Common myeloid progenitor, CD34-positive (primary cell): ENCODE results near the gene TMEM80.
"Not testable (repeated sequence)": the region's sequence is repeated elsewhere in the genome, so short reads cannot be mapped to it uniquely, and the experiment has no call there.

Experiments used
- CTCF ChIA-PET: fragments of 350-600 bp; sonication (Branson Sonifier 250); formaldehyde crosslinking; loops from one replicate; lab custom pipeline; 2021; ENCODE audit warnings: antibody characterized with exemption; lab: Charles Lee
- POLR2A ChIA-PET: fragments of 350-600 bp; sonication (Branson Sonifier 250); formaldehyde crosslinking; loops from one replicate; lab custom pipeline; 2021; ENCODE audit warnings: antibody characterized with exemption; lab: Charles Lee
- DNase-seq, 3 donors: peaks; one replicate each; pipeline versions ENCODE4 v3.0.0 to v3.0.0-alpha.2; 2013
- H3K27ac ChIP-seq, 2 experiments: 1 replicate in 1 of 2; 2 replicates in 1 of 2; pipeline ENCODE4 v1.7.0; 2013; ENCODE audit warnings: inconsistent platforms in 2 of 2, low read length in 2 of 2, mild to moderate bottlenecking in 2 of 2, low read depth in 1 of 2, moderate library complexity in 1 of 2; ENCODE audit not compliant: severe bottlenecking in 2 of 2, insufficient read depth in 1 of 2, poor library complexity in 1 of 2
- H3K27me3 ChIP-seq, 5 experiments: replicated peaks in 2 of 5; 1 replicate in 3 of 5; 2 replicates in 2 of 5; pipeline versions ENCODE4 v1.6.1 to v1.7.0; 2013; ENCODE audit warnings: low read length in 4 of 5, mild to moderate bottlenecking in 2 of 5, moderate library complexity in 2 of 5, inconsistent platforms in 1 of 5; ENCODE audit not compliant: insufficient read depth in 5 of 5, control insufficient read depth in 4 of 5
- H3K36me3 ChIP-seq, 4 experiments: 1 replicate in 2 of 4; 2 replicates in 2 of 4; pipeline versions ENCODE4 v1.6.1 to v1.7.0; 2013; ENCODE audit warnings: low read length in 3 of 4, control low read depth in 1 of 4, mild to moderate bottlenecking in 1 of 4; ENCODE audit not compliant: control insufficient read depth in 4 of 4, insufficient read depth in 4 of 4
- H3K4me1 ChIP-seq, 4 experiments: 1 replicate in 3 of 4; 2 replicates in 1 of 4; pipeline versions ENCODE4 v1.6.1 to v1.7.1; 2013; ENCODE audit warnings: low read length in 3 of 4, mild to moderate bottlenecking in 3 of 4, control low read depth in 1 of 4, inconsistent platforms in 1 of 4, moderate library complexity in 1 of 4; ENCODE audit not compliant: control insufficient read depth in 4 of 4, insufficient read depth in 4 of 4; ENCODE audit errors: control extremely low read depth in 1 of 4
- H3K4me3 ChIP-seq, 7 experiments: 1 replicate in 4 of 7; 2 replicates in 3 of 7; pipeline versions ENCODE4 v1.5.1 to v1.7.0; 2013; ENCODE audit warnings: mild to moderate bottlenecking in 7 of 7, low read length in 6 of 7, moderate library complexity in 6 of 7, inconsistent platforms in 2 of 7, low read depth in 2 of 7, control low read depth in 1 of 7; ENCODE audit not compliant: insufficient read depth in 4 of 7, control insufficient read depth in 1 of 7; ENCODE audit errors: extremely low read depth in 1 of 7
- H3K9me3 ChIP-seq, 5 experiments: 1 replicate in 4 of 5; 2 replicates in 1 of 5; pipeline versions ENCODE4 v1.6.1 to v1.7.1; 2013; ENCODE audit warnings: low read length in 4 of 5, mild to moderate bottlenecking in 2 of 5, inconsistent platforms in 1 of 5, low read depth in 1 of 5, moderate library complexity in 1 of 5; ENCODE audit not compliant: control insufficient read depth in 4 of 5, insufficient read depth in 2 of 5; ENCODE audit errors: control extremely low read depth in 1 of 5
- WGBS: methylation state at CpG from one replicate; pipeline ENCODE4 v1.1.5; 2013; ENCODE audit not compliant: insufficient coverage; 5-methylcytosine and 5-hydroxymethylcytosine counted together

The TMEM80 gene

DNA sequence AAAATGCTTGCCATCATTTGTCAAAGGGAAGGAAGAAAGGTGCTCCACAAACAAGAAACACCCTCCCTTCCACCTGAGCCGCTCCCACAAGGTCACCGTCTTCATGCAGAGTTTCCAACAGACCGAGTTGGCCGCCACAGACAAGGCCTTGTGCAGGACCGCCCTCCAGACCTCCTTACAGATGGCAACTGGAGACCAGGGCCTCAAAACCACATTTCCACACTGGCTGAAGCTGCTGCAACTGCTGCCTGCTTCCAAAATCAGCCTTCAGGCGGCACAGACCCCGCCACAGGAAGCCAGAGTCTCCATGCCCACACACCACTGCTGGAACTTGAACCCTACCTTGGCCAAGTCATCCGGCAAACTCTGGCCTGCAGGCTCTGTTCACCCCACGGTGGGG lies 6.9 kb upstream of the TMEM80 start:
- H3K27ac ChIP-seq = no peak overlapping the region
- H3K27me3 ChIP-seq = no peaks in the 10 kb centered on the region
- no peaks in the 10 kb centered on the region for H3K9me3 ChIP-seq
- WGBS = 81% methylated on average over 7 of the region's 9 CpGs
- CTCF ChIA-PET = interaction anchor here (1.2 kb wide), 1 partner anchor 27 kb away, joined by 3 read pairs; no protein-coding TSS in a partner anchor
- H3K36me3 ChIP-seq = peaks cover 4 to 59% (median 44%) of the 10 kb centered on the region in 4 experiments
- DNase-seq = peak in 2 of 3 donors; percentile 50 to 55
- POLR2A ChIA-PET = no interaction called here
- H3K4me1 ChIP-seq = peaks cover 0 to 33% (median 21%) of the 10 kb centered on the region in 4 experiments
- H3K4me3 ChIP-seq = no peak overlapping the region

- H3K4me1 ChIP-seq = peaks cover 0 to 41% (median 30%) of the 10 kb centered on the region in 4 experiments
- H3K4me3 ChIP-seq = no peak overlapping the region
- H3K27ac ChIP-seq = no peak overlapping the region
- peaks cover 4 to 51% (median 37%) of the 10 kb centered on the region in 4 experiments for H3K36me3 ChIP-seq
- DNase-seq = no peak
- 83% methylated on average over 2 of the region's 7 CpGs for WGBS
- CTCF ChIA-PET = interaction anchor here (0.8 kb wide), 1 partner anchor 69 kb away, joined by 3 read pairs; no protein-coding TSS in a partner anchor
- POLR2A ChIA-PET = no interaction called here
- H3K27me3 ChIP-seq = no peaks in the 10 kb centered on the region
- no peaks in the 10 kb centered on the region for H3K9me3 ChIP-seq
Measured at GRCh38 chr11:689625-690024, 6.0 kb upstream of the TMEM80 start.

DNA sequence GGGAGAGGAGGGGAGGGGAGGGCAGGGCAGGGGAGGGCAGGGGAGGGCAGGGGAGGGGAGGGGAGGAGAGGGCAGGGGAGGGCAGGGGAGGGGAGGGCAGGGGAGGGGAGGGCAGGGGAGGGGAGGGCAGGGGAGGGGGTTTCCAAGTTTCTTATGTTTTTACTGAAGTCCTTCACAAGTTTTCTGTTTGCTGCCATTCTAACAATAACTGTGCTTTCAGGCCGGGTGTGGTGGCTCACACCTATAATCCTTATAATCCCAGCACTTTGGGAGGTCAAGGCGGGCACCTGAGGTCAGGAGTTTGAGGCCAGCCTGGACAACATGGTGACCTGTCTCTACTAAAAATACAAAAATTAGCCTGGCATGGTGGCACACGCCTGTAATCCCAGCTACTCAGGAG lies 5.4 kb upstream of the TMEM80 start:
- DNase-seq, H3K27me3 ChIP-seq, H3K4me3 ChIP-seq, CTCF ChIA-PET, H3K9me3 ChIP-seq, H3K27ac ChIP-seq, POLR2A ChIA-PET: not testable (repeated sequence)
- Histone ChIP-seq H3K4me1 (peaks cover 0 to 42% (median 30%) of the 10 kb centered on the region in 4 experiments), H3K36me3 (peaks cover 4 to 48% (median 31%) of the 10 kb centered on the region in 4 experiments)
- 100% methylated on average over 2 of the region's 3 CpGs for WGBS

DNA sequence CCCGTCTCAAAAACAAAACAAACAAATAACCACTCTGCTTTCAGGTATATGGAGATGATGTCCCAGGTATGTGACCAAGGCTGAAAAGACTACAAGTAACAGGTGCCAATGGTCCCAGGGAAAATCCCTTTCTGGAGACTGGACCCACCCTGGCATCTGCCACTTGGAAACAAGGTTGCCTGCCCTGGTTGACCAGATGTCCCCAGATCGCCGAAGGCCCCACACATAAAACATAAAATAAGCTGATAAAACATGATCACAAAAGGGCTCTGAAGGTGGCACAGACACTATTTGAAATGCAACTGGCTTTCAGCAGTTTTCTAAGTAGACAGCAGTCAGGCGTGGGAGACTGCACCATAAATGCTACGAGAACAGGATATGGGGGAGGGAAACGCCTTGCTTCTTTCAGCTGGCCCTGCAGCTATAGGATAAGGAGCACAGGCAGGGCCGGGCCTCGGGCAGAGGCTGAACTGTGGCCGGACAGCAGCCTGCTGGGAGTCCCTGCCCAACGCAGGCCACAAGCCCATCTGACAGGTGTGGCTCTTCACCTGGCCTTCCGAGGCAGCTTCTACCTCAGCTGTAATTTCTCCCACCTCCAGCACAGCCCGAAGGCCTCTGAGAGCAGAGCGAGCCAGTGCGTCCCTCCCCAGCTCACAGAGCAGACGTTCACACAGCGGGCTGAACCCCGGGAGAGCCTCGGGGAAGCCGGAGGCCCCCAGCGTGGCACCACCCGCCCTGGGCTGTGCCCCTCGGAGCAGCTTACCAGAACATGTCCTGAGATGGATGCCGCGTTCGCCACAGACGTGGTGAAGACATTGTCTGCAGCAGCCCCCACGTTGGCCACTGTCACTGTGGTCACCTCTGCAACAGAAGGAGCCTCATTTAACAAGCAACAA lies 4.6 kb upstream of the TMEM80 start:
- ChIA-PET POLR2A (no interaction called here), CTCF (interaction anchor here (0.6 kb wide), 1 partner anchor 78 kb away, joined by 3 read pairs; no protein-coding TSS in a partner anchor)
- Histone ChIP-seq H3K4me3 (no peak overlapping the region), H3K27ac (no peak overlapping the region), H3K27me3 (no peaks in the 10 kb centered on the region), H3K4me1 (peaks cover 0 to 42% (median 31%) of the 10 kb centered on the region in 4 experiments), H3K36me3 (peaks cover 4 to 48% (median 26%) of the 10 kb centered on the region in 4 experiments), H3K9me3 (no peaks in the 10 kb centered on the region)
- WGBS = 90% methylated on average over 22 of the region's 27 CpGs
- DNase-seq = no peak

GRCh38 chr11:691710-692590 lies 3.7 kb upstream of the TMEM80 start:
- peak overlapping the region in 1 of 2 experiments; percentile 6 for H3K27ac ChIP-seq
- ChIA-PET POLR2A (no interaction called here), CTCF (no interaction called here)
- no peak overlapping the region for H3K4me3 ChIP-seq
- H3K27me3 ChIP-seq = no peaks in the 10 kb centered on the region
- no peak for DNase-seq
- H3K36me3 ChIP-seq = peaks cover 0 to 39% (median 21%) of the 10 kb centered on the region in 4 experiments
- H3K4me1 ChIP-seq = peaks cover 0 to 51% (median 37%) of the 10 kb centered on the region in 4 experiments
- no peaks in the 10 kb centered on the region for H3K9me3 ChIP-seq
- 99% methylated on average over 18 of the region's 18 CpGs for WGBS

DNA sequence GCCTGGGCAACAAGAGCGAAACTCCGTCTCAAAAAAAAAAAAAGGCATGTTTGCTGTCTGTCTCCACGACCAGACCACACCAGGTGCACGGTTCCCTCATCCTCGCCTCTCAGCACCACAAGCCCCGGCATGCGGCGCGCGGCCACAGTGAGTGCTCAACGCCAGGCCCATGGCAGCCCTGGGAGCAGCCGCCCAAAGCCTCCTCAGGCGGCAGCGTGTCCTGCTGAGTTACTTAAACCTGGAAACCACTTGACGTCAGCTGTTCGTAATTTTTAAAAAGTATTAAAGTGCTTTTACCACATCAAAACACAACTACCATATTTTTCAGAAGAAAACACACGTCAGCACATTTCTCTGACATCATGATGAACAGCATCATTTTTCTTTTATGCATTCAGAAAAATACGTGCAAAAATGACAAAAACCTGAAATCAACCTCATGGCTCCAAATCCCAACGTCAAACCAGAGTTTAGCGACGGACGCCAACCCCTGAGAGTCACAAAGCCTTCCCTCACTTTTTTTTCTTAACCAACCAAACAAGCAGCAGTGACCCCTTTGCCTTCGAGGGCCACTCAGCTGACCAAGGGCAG lies 2.7 kb upstream of the TMEM80 start:
- no peaks in the 10 kb centered on the region for H3K27me3 ChIP-seq
- peak in 2 of 3 donors; percentile 22 to 41 for DNase-seq
- H3K9me3 ChIP-seq = no peaks in the 10 kb centered on the region
- 88% methylated on average over 18 of the region's 23 CpGs for WGBS
- peak overlapping the region in 1 of 2 experiments; percentile 52 for H3K27ac ChIP-seq
- H3K4me3 ChIP-seq = peak overlapping the region in 2 of 7 experiments; percentile 63 to 89
- ChIA-PET POLR2A (interaction anchor here (0.5 to 0.8 kb wide), 2 partner anchors 12 to 118 kb away, joined by 3 to 4 read pairs; no protein-coding TSS in a partner anchor), CTCF (interaction anchor here (0.9 to 1.6 kb wide), 6 partner anchors 14 to 71 kb away, joined by 3 to 4 read pairs (median 3); no protein-coding TSS in a partner anchor)
- peaks cover 0 to 61% (median 38%) of the 10 kb centered on the region in 4 experiments for H3K4me1 ChIP-seq
- peaks cover 0 to 31% (median 16%) of the 10 kb centered on the region in 4 experiments for H3K36me3 ChIP-seq
